Left lung (tissue), 10 donors: ENCODE data around the gene NMD3. TPM values are rescaled to one million over a fixed set of nuclear protein-coding genes. Genes with fewer than 3 reads are reported as not detected.

Experiments
- ATAC-seq: fragments of 200-7000 bp; cut with Tn5 transposase; one replicate; pipeline ENCODE4 v1.9.1; 2020; ENCODE audit warnings: moderate library complexity
- DNase-seq, 4 donors: peaks; one replicate each; pipeline ENCODE4 v3.0.0-alpha.2; 2013 to 2020
- H3K27ac ChIP-seq, 2 donors: fragments of 200-600 bp; sonication (generic) in 1 of 2; one replicate each; pipeline versions ENCODE4 v1.5.0 to v1.8.0; 2020 to 2021
- H3K27me3 ChIP-seq, 2 donors: fragments of 200-600 bp; sonication (generic) in 1 of 2; one replicate each; pipeline versions ENCODE4 v1.5.0 to v1.8.0; 2020 to 2021
- H3K36me3 ChIP-seq, 2 donors: fragments of 200-600 bp; sonication (generic) in 1 of 2; one replicate each; pipeline versions ENCODE4 v1.5.0 to v1.8.0; 2020 to 2021
- H3K4me1 ChIP-seq, 2 donors: fragments of 200-600 bp; one replicate each; pipeline ENCODE4 v1.8.0; 2021
- H3K4me3 ChIP-seq, 2 donors: fragments of 200-600 bp; sonication (generic) in 1 of 2; one replicate each; pipeline versions ENCODE4 v1.5.0 to v1.8.0; 2020 to 2021; ENCODE audit warnings: mild to moderate bottlenecking in 1 of 2
- H3K9me3 ChIP-seq, 2 donors: fragments of 200-600 bp; sonication (generic) in 1 of 2; one replicate each; pipeline versions ENCODE4 v1.5.0 to v1.8.0; 2020 to 2021
- intact Hi-C, 2 donors: fragments of 100-400 bp; cut with DNase I; formaldehyde crosslinking; loops; one replicate each; pipeline versions ENCODE4 v1.11.2 to v1.14.2; 2022
- polyA plus RNA-seq, 6 donors: library from polyadenylated mRNA; unstranded; fragments of 120-200 nt; gene quantifications; one replicate each; pipeline ENCODE4 v1.2.1, GENCODE V29; 2013; ENCODE audit not compliant: insufficient read length in 6 of 6
- total RNA-seq, 2 donors: library from RNA; stranded (reverse); fragmentation: NEBNext Ultra II Directional; extraction: Animal tissue kit (Norgen Biotek cat#: 25700); gene quantifications; one replicate each; pipeline ENCODE4 v1.2.1, GENCODE V29; 2021
- TF ChIP-seq, protein P1 (sequence below), 2 donors: fragments of 200-600 bp; sonication (generic) in 1 of 2; IDR thresholded peaks; one replicate each; pipeline versions ENCODE4 v1.5.0 to v1.8.0; 2021; ENCODE audit warnings: antibody characterized with exemption in 2 of 2
- donor health status: DM: no; HTN: yes; CAD: no.
- donor health status: DM: no; HTN: no; CAD: no.

NMD3 gene
- total and polyA plus RNA-seq, 8 donors, result 44.8 to 62.2 (median 51.9) TPM

DNA sequence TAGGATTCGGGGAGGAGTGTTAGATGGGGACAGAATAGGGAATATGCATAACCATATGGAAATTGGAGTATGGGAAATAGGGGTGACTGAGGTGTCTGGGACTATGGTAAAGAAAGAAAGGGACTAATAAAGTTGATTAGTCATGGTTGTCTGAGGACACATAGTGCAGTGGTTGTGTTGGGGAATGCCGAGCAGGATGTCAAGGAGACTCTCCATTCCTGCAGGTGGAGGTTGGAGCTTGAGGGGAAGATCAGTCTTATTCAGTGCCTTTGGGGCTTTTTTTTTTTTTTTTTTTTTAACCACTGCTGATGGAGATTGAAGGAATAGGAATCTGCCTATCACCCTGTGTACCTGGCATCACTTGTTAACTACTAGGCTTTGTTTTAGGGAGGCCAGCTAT, 10.8 kb downstream of the NMD3 start:
- H3K36me3 ChIP-seq, result peaks cover 0 to 76% of the 10 kb centered on the region in 2 donors
- no peaks in the 10 kb centered on the region for H3K9me3 ChIP-seq
- H3K27me3 ChIP-seq, result no peaks in the 10 kb centered on the region
- ATAC-seq (no peak), DNase-seq (no peak)
- H3K4me1 ChIP-seq, result no peaks in the 10 kb centered on the region
- H3K27ac ChIP-seq, result no peak overlapping the region
- H3K4me3 ChIP-seq, result no peak overlapping the region
- intact Hi-C loops, result no loop called here
- TF ChIP-seq, protein P1, sequence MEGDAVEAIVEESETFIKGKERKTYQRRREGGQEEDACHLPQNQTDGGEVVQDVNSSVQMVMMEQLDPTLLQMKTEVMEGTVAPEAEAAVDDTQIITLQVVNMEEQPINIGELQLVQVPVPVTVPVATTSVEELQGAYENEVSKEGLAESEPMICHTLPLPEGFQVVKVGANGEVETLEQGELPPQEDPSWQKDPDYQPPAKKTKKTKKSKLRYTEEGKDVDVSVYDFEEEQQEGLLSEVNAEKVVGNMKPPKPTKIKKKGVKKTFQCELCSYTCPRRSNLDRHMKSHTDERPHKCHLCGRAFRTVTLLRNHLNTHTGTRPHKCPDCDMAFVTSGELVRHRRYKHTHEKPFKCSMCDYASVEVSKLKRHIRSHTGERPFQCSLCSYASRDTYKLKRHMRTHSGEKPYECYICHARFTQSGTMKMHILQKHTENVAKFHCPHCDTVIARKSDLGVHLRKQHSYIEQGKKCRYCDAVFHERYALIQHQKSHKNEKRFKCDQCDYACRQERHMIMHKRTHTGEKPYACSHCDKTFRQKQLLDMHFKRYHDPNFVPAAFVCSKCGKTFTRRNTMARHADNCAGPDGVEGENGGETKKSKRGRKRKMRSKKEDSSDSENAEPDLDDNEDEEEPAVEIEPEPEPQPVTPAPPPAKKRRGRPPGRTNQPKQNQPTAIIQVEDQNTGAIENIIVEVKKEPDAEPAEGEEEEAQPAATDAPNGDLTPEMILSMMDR (IDR thresholded peaks at IDR 0.05), result no peak

- H3K9me3 ChIP-seq, result no peaks in the 10 kb centered on the region
- H3K27me3 ChIP-seq, result no peaks in the 10 kb centered on the region
- TF ChIP-seq, protein P1 (IDR thresholded peaks at IDR 0.05), result no peak
- peaks cover 0 to 73% of the 10 kb centered on the region in 2 donors for H3K36me3 ChIP-seq
- H3K4me1 ChIP-seq, result no peaks in the 10 kb centered on the region
- no peak overlapping the region for H3K4me3 ChIP-seq
- DNase-seq (no peak), ATAC-seq (no peak)
- no peak overlapping the region for H3K27ac ChIP-seq
- intact Hi-C loops, result no loop called here
Measured at GRCh38 chr3:161233557-161233956, 12.4 kb downstream of the NMD3 start.

- H3K27ac ChIP-seq, result no peak overlapping the region
- H3K9me3 ChIP-seq, result no peaks in the 10 kb centered on the region
- TF ChIP-seq, protein P1 (IDR thresholded peaks at IDR 0.05), result no peak
- peaks cover 0 to 79% of the 10 kb centered on the region in 2 donors for H3K36me3 ChIP-seq
- DNase-seq (no peak), ATAC-seq (no peak)
- no peaks in the 10 kb centered on the region for H3K4me1 ChIP-seq
- no peaks in the 10 kb centered on the region for H3K27me3 ChIP-seq
- H3K4me3 ChIP-seq, result no peak overlapping the region
- intact Hi-C loops, result no loop called here
Measured at GRCh38 chr3:161236240-161236639, 15.1 kb downstream of the NMD3 start.

DNA sequence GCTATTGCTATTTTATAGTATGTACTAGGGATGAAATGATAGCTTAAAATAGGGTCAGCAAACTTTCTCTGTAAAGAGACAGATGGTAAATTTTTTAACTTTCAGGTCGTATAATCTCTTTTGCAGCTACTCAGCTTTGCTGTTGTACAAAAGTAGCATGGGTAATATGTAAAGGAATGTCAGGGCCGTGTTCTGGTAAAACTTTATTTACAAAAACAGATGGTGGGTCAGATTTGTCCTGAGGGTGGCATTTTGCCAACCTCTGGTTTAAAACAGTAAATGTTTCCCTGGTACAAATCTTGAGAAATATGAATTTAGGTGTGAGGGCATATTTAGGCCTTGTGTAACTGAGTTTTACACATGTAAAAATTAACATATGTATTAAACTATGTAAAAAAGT, 18.6 kb downstream of the NMD3 start:
- no peaks in the 10 kb centered on the region for H3K4me1 ChIP-seq
- no peak overlapping the region for H3K4me3 ChIP-seq
- no peaks in the 10 kb centered on the region for H3K9me3 ChIP-seq
- DNase-seq (no peak), ATAC-seq (no peak)
- intact Hi-C loops, result no loop called here
- H3K27me3 ChIP-seq, result no peaks in the 10 kb centered on the region
- TF ChIP-seq, protein P1 (IDR thresholded peaks at IDR 0.05), result no peak
- H3K27ac ChIP-seq, result no peak overlapping the region
- peaks cover 0 to 90% of the 10 kb centered on the region in 2 donors for H3K36me3 ChIP-seq

- Histone ChIP-seq H3K4me1 (no peaks in the 10 kb centered on the region), H3K4me3 (no peak overlapping the region), H3K36me3 (peaks cover 0 to 91% of the 10 kb centered on the region in 2 donors), H3K9me3 (no peaks in the 10 kb centered on the region), H3K27me3 (no peaks in the 10 kb centered on the region), H3K27ac (no peak overlapping the region)
- DNase-seq, result no peak
- intact Hi-C loops, result no loop called here
- TF ChIP-seq, protein P1 (IDR thresholded peaks at IDR 0.05), result no peak
- no peak for ATAC-seq
Measured at GRCh38 chr3:161244538-161244937, 23.4 kb downstream of the NMD3 start.
